Thoracic aorta (tissue), 2 donors: ENCODE results near the gene XRCC5. TPM values are rescaled to one million over a fixed set of nuclear protein-coding genes. Genes with fewer than 3 reads are reported as not detected.

Experiments
- ATAC-seq: fragments of 150-250 bp; one replicate; pipeline ENCODE4 v1.8.0; 2017; ENCODE audit warnings: low read depth; ENCODE audit not compliant: insufficient number of reproducible peaks, low FRiP score
- DNase-seq: peaks from one replicate; pipeline ENCODE4 v3.0.0-alpha.2; 2020; ENCODE audit warnings: low spot score
- H3K27ac ChIP-seq, 2 donors: fragments of 200-600 bp; sonication (generic); 1 replicate in 1 of 2; 2 replicates in 1 of 2; pipeline ENCODE4 v1.5.1; 2016; ENCODE audit warnings: mild to moderate bottlenecking in 2 of 2, moderate library complexity in 2 of 2
- H3K27me3 ChIP-seq: fragments of 200-600 bp; sonication (generic); replicated peaks from 2 replicates; pipeline ENCODE4 v1.6.0; 2016; ENCODE audit warnings: mild to moderate bottlenecking; ENCODE audit not compliant: insufficient read depth
- H3K36me3 ChIP-seq: fragments of 200-600 bp; sonication (generic); one replicate; pipeline ENCODE4 v1.5.1; 2016
- H3K4me1 ChIP-seq, 2 donors: fragments of 200-600 bp; sonication (generic); 1 replicate in 1 of 2; 2 replicates in 1 of 2; pipeline versions ENCODE4 v1.5.1 to v1.6.0; 2016; ENCODE audit warnings: low read depth in 2 of 2, mild to moderate bottlenecking in 1 of 2; ENCODE audit not compliant: control insufficient read depth in 1 of 2
- H3K4me3 ChIP-seq: fragments of 200-600 bp; sonication (generic); 2 replicates; pipeline ENCODE4 v1.5.1; 2016; ENCODE audit warnings: mild to moderate bottlenecking
- H3K9me3 ChIP-seq: fragments of 200-600 bp; sonication (generic); 2 replicates; pipeline ENCODE4 v1.5.1; 2016
- total RNA-seq, 2 donors: library from RNA; depleted of rRNA; stranded (reverse); fragments of >200 nt; gene quantifications; one replicate each; pipeline versions ENCODE4 v1.1.0 to v1.2.3, GENCODE V29; 2016
- TF ChIP-seq, protein P1 (sequence below): fragments of 200-600 bp; sonication (generic); IDR thresholded peaks from one replicate; pipeline ENCODE4 v1.5.1; 2019; ENCODE audit warnings: antibody characterized with exemption

The XRCC5 gene
- total RNA-seq, 2 donors from 2014 or later, result 137 to 152 TPM

DNA sequence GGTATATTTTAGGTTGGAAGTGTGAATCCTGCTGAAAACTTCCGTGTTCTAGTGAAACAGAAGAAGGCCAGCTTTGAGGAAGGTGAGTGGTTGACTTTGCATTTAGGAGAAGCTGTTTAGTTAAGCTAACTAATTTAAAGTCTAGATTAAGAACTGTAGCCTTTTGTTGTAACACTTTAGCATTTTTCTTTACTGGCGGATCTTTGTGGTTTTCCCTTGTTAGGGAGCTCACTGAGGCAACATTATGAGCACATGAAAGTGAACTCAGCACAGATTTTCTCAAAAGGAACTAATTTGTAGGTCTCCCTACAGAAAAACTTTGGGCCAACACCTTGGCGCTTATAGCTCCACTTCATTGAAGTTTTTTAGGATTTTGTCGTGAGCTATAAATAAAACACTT lies 52.8 kb downstream of the XRCC5 start:
- no peak overlapping the region for H3K4me3 ChIP-seq
- DNase-seq (no peak), ATAC-seq (no peak)
- TF ChIP-seq, protein P1, sequence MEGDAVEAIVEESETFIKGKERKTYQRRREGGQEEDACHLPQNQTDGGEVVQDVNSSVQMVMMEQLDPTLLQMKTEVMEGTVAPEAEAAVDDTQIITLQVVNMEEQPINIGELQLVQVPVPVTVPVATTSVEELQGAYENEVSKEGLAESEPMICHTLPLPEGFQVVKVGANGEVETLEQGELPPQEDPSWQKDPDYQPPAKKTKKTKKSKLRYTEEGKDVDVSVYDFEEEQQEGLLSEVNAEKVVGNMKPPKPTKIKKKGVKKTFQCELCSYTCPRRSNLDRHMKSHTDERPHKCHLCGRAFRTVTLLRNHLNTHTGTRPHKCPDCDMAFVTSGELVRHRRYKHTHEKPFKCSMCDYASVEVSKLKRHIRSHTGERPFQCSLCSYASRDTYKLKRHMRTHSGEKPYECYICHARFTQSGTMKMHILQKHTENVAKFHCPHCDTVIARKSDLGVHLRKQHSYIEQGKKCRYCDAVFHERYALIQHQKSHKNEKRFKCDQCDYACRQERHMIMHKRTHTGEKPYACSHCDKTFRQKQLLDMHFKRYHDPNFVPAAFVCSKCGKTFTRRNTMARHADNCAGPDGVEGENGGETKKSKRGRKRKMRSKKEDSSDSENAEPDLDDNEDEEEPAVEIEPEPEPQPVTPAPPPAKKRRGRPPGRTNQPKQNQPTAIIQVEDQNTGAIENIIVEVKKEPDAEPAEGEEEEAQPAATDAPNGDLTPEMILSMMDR, result no peak
- H3K9me3 ChIP-seq, result no peaks in the 10 kb centered on the region
- no peaks in the 10 kb centered on the region for H3K4me1 ChIP-seq
- H3K27me3 ChIP-seq, result no peaks in the 10 kb centered on the region
- peaks cover 33% of the 10 kb centered on the region for H3K36me3 ChIP-seq
- H3K27ac ChIP-seq, result no peak overlapping the region

DNA sequence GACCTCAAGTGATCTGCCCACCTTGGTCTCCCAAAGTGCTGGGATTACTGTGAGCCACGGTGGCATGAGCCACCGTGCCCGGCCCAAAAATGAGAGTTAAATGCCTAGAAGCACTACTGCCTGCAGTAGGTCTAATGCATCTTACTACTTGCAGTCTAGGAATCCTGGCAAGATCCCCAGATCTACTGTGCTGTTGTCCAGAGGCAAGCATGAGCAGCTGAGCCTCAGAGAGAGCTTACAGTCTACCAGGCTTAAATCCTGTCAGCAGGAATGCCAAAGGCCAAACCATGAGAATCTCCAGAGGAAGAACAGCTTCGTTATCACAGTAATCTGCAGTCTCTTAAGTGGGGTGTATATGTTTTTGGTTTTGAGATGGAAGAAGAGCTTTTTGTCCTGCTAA lies 54.4 kb downstream of the XRCC5 start:
- DNase-seq (no peak), ATAC-seq (no peak)
- TF ChIP-seq, protein P1, result no peak
- no peaks in the 10 kb centered on the region for H3K9me3 ChIP-seq
- H3K27me3 ChIP-seq, result no peaks in the 10 kb centered on the region
- H3K27ac ChIP-seq, result no peak overlapping the region
- peaks cover 33% of the 10 kb centered on the region for H3K36me3 ChIP-seq
- no peak overlapping the region for H3K4me3 ChIP-seq
- H3K4me1 ChIP-seq, result no peaks in the 10 kb centered on the region

DNA sequence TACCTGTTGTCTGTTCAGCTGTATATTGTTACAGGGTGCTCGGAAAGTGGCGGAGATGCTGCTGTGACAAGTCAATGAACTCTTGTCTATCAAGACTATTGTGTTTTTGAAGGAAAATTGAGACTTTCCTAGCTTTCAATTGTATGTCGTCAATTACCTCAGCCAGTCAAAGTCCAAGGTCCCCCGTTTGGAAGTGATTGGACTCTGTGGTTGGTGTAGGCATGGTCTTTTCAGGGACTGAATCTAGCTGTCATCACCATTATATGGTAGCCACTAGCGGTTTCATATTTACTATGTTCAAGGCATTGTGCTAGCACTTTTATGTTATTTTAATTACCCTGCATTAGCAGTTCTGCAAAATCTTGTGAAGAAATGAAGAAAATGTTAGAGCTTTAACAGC lies 54.9 kb downstream of the XRCC5 start:
- no peaks in the 10 kb centered on the region for H3K9me3 ChIP-seq
- no peak overlapping the region for H3K27ac ChIP-seq
- no peaks in the 10 kb centered on the region for H3K27me3 ChIP-seq
- no peak for DNase-seq
- H3K4me3 ChIP-seq, result no peak overlapping the region
- ATAC-seq, result no peak
- H3K36me3 ChIP-seq, result peaks cover 36% of the 10 kb centered on the region
- TF ChIP-seq, protein P1, result no peak
- H3K4me1 ChIP-seq, result no peaks in the 10 kb centered on the region

- H3K27ac ChIP-seq, result no peak overlapping the region
- no peak overlapping the region for H3K4me3 ChIP-seq
- TF ChIP-seq, protein P1, result no peak
- DNase-seq (no peak), ATAC-seq (no peak)
- H3K27me3 ChIP-seq, result no peaks in the 10 kb centered on the region
- no peaks in the 10 kb centered on the region for H3K4me1 ChIP-seq
- no peaks in the 10 kb centered on the region for H3K9me3 ChIP-seq
- H3K36me3 ChIP-seq, result peaks cover 39% of the 10 kb centered on the region
Measured at GRCh38 chr2:216164576-216164975, 55.4 kb downstream of the XRCC5 start.

DNA sequence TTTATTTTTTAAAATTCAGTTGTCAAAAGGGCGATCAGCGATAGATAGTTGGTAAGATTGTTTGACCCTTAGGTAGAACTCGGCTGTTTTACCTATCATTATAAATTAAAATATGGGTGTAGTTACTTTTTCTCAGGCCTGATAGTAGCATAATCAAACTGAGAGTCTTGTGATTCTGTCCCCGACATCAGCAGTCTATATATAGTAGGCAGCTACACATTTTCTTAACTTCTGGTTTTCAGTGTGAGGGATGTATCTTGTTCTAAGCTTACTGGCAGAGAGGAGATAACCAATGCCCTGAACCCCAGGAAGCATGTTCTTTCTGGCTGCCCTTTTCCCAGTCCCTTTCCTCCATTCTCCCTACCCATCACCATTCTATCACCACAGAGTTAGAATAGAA lies 56.6 kb downstream of the XRCC5 start:
- H3K27me3 ChIP-seq, result no peaks in the 10 kb centered on the region
- DNase-seq (no peak), ATAC-seq (no peak)
- H3K27ac ChIP-seq, result no peak overlapping the region
- TF ChIP-seq, protein P1, result no peak
- no peaks in the 10 kb centered on the region for H3K4me1 ChIP-seq
- no peak overlapping the region for H3K4me3 ChIP-seq
- H3K36me3 ChIP-seq, result peaks cover 38% of the 10 kb centered on the region
- H3K9me3 ChIP-seq, result no peaks in the 10 kb centered on the region
